GM21576 (cell line): ENCODE measurements around the gene RGL2.
A peak's percentile ranks its signal among the peaks of the same experiment; 100 is the strongest.
"Not testable (repeated sequence)": the region's sequence is repeated elsewhere in the genome, so short reads cannot be mapped to it uniquely, and the experiment has no call there.

Experiments used
- ATAC-seq: cut with Tn5 transposase; IDR thresholded peaks from one replicate; pipeline ENCODE4 v1.9.1; 2021; ENCODE audit warnings: mild to moderate bottlenecking, moderate library complexity; ENCODE audit not compliant: unreplicated experiment

The RGL2 gene

GRCh38 chr6:33294086-33294823 lies 4.5 kb downstream of the RGL2 start:
- no peak for ATAC-seq

- no peak for ATAC-seq
These were observed 5.6 kb downstream of the RGL2 start for GRCh38 chr6:33292996-33293682.

- no peak for ATAC-seq
These were observed 8.3 kb downstream of the RGL2 start for GRCh38 chr6:33290459-33290858.

GRCh38 chr6:33289784-33290315 lies 8.9 kb downstream of the RGL2 start:
- no peak for ATAC-seq

GRCh38 chr6:33288921-33289783 lies 9.6 kb downstream of the RGL2 start, which contains the start of the genes PFDN6 and WDR46:
Gene PFDN6, plus strand, starts transcription at chr6:33289601. Its CDS starts 256 bp downstream, at chr6:33289857.
Gene WDR46, minus strand, starts transcription at chr6:33289239. Its CDS starts 69 bp downstream, at chr6:33289170.
- peak; percentile 64 for ATAC-seq

- no peak for ATAC-seq
These were observed 10.4 kb downstream of the RGL2 start for GRCh38 chr6:33288141-33288920.

- no peak for ATAC-seq
These were observed 11.5 kb downstream of the RGL2 start for GRCh38 chr6:33286946-33287914.

- not testable (repeated sequence) for ATAC-seq
These were observed 13.5 kb downstream of the RGL2 start for GRCh38 chr6:33285214-33285613.

GRCh38 chr6:33280539-33280938 lies 18.2 kb downstream of the RGL2 start:
- no peak for ATAC-seq

GRCh38 chr6:33279971-33280511 lies 18.7 kb downstream of the RGL2 start:
- no peak for ATAC-seq

- no peak for ATAC-seq
These were observed 19.5 kb downstream of the RGL2 start for GRCh38 chr6:33279257-33279695.

GRCh38 chr6:33278810-33279209 lies 19.9 kb downstream of the RGL2 start:
- ATAC-seq, result no peak

GRCh38 chr6:33278392-33278741 lies 20.4 kb downstream of the RGL2 start:
- ATAC-seq, result no peak

- ATAC-seq, result peak; percentile 12
These were observed 20.9 kb downstream of the RGL2 start for GRCh38 chr6:33277663-33278391.

GRCh38 chr6:33276864-33277662 lies 21.7 kb downstream of the RGL2 start, which contains the start of gene B3GALT4:
Gene B3GALT4, plus strand, starts transcription at chr6:33277123. Its CDS starts 297 bp downstream, at chr6:33277420.
- peak; percentile 43 for ATAC-seq

- no peak for ATAC-seq
These were observed 22.2 kb downstream of the RGL2 start for GRCh38 chr6:33276581-33276863.

GRCh38 chr6:33275795-33276580 lies 22.8 kb downstream of the RGL2 start:
- ATAC-seq, result not testable (repeated sequence)
